ENCODE measurements around the gene COL15A1. TPM values are rescaled to one million over a fixed set of nuclear protein-coding genes. Genes with fewer than 3 reads are reported as not detected.

The COL15A1 gene
- total RNA-seq, 4 donors from 2014 or later = 8.0 to 15.2 (median 12.8) TPM

DNA sequence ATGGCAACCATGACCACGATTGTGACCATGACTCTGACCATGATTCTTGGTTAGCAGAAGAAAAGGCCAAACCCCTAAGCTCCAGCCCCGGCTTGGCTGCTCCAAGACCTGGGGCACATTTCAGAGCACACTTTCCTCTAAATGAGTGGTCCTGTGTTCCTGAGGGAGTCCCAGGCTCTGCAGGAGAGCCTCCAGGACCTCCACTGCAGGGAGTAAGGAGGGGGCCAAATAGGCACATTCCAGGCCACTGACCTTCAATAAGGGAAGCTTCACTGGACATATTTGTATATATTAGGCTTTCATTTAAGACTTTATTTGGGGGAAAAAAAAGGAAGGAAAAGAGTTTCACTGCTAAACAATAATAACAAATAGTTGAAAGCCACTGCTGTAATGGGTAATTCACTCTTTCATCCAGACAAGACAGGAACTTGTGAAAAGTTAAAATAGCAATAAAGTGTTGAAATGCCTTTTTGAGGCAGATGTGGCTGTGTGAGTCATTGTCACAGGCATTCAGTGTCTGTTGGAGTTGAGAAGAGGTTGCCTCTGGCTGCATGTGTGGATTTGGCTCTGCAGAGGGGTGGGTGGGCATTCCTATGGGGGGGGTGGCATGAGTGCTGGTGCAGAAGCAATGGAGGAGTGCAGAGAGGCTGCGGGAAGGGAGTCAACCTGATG lies 97.3 kb downstream of the COL15A1 start:
- intact Hi-C loops (cut with DNase I) = no loop called here
- no peak for DNase-seq
- no peaks in the 10 kb centered on the region for H3K36me3 ChIP-seq
- H3K27ac ChIP-seq = no peak overlapping the region
- no peaks in the 10 kb centered on the region for H3K9me3 ChIP-seq
- TF ChIP-seq POLR2A (IDR thresholded peaks at IDR 0.05) (no peak), CTCF (IDR thresholded peaks at IDR 0.05) (no peak)
- H3K27me3 ChIP-seq = no peaks in the 10 kb centered on the region
- no peaks in the 10 kb centered on the region for H3K4me1 ChIP-seq
- H3K4me3 ChIP-seq (replicated peaks in 1 of 3) = no peak overlapping the region
- 91 to 95% methylated on average over 3 of the region's 3 CpGs for WGBS, 2 donors

DNA sequence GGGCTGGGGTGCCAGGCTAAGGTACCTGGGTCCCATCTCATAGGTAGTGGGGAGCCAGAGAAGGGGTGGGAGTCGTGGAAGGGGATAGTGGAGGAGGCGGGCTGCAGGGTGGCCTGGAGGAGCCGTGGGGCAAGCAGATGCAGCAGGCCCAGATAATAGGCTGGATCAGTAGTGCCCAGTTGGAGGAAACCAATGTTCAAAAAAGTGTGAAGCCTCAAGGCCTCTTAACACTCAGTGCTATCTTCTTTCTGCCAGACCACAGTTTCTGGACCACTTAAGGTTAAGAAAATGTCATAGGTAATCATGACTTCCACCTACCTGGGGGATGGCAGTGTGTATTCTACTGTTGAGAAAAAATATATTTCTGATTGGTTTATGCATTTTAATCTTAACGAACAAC lies 97.9 kb downstream of the COL15A1 start:
- no peak overlapping the region for H3K4me3 ChIP-seq (replicated peaks in 1 of 3)
- no peaks in the 10 kb centered on the region for H3K36me3 ChIP-seq
- H3K4me1 ChIP-seq = peaks cover 0 to 2% of the 10 kb centered on the region in 2 donors
- TF ChIP-seq CTCF (IDR thresholded peaks at IDR 0.05) = no peak
- TF ChIP-seq POLR2A (IDR thresholded peaks at IDR 0.05) = no peak
- WGBS, 2 donors = 93 to 94% methylated on average over 4 of the region's 4 CpGs
- DNase-seq = no peak
- H3K27ac ChIP-seq = no peak overlapping the region
- H3K27me3 ChIP-seq = no peaks in the 10 kb centered on the region
- intact Hi-C loops (cut with DNase I) = no loop called here
- no peaks in the 10 kb centered on the region for H3K9me3 ChIP-seq

DNA sequence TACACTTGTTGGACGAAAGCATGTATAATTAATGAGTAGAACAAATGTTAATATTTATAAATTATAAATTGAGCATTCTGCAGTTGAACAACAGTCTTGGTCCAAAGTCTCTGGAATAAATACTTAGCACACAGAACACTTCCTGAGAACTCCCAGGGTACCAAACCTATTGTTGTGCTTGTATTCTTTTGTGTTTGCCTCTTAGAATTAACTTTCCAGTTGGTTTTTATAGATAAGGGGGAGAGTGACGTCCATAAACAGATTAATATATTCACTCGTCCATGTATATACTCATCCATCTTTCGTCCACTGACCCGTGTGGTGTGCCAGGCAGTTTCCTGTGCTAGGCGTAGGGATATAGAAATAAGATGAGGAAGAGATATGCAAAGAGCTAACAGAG lies 98.9 kb downstream of the COL15A1 start:
- Histone ChIP-seq H3K27me3 (no peaks in the 10 kb centered on the region), H3K4me1 (peaks cover 0 to 5% of the 10 kb centered on the region in 2 donors), H3K36me3 (no peaks in the 10 kb centered on the region), H3K27ac (no peak overlapping the region), H3K4me3 (replicated peaks in 1 of 3) (no peak overlapping the region), H3K9me3 (no peaks in the 10 kb centered on the region)
- 82 to 89% methylated on average over 6 of the region's 6 CpGs for WGBS, 2 donors
- DNase-seq = no peak
- TF ChIP-seq POLR2A (IDR thresholded peaks at IDR 0.05) (no peak), CTCF (IDR thresholded peaks at IDR 0.05) (no peak)
- intact Hi-C loops (cut with DNase I) = no loop called here

DNA sequence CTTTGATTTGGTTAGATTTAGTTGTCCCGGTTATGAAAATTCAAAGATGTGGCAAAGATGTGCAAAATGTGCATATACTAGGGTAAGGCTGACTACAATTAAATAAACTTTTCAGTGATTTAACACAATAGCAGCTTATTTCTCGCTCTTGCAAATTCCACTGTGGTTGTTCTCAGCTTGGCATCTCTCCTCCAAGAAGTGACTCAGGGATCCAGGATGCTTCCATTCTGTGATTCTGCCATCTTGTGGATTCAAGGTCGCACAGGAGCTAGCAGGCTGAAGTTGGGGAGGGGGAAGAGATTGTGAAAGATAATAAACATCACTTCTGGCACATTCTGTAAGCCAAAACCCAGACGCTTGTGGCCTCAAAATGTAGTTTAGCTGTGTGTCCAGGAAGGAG lies 101.1 kb downstream of the COL15A1 start:
- Histone ChIP-seq H3K27me3 (no peaks in the 10 kb centered on the region), H3K27ac (no peak overlapping the region), H3K9me3 (no peaks in the 10 kb centered on the region), H3K4me1 (peaks cover 0 to 5% of the 10 kb centered on the region in 2 donors), H3K4me3 (replicated peaks in 1 of 3) (no peak overlapping the region), H3K36me3 (no peaks in the 10 kb centered on the region)
- no peak for TF ChIP-seq CTCF (IDR thresholded peaks at IDR 0.05)
- no peak for TF ChIP-seq POLR2A (IDR thresholded peaks at IDR 0.05)
- 83 to 84% methylated on average over 4 of the region's 4 CpGs for WGBS, 2 donors
- no peak for DNase-seq
- intact Hi-C loops (cut with DNase I) = no loop called here

- no peaks in the 10 kb centered on the region for H3K36me3 ChIP-seq
- no peaks in the 10 kb centered on the region for H3K9me3 ChIP-seq
- no peak for DNase-seq
- TF ChIP-seq CTCF (IDR thresholded peaks at IDR 0.05) (no peak), POLR2A (IDR thresholded peaks at IDR 0.05) (no peak)
- 77% methylated on average over 3 of the region's 3 CpGs for WGBS, 2 donors
- H3K27me3 ChIP-seq = no peaks in the 10 kb centered on the region
- intact Hi-C loops (cut with DNase I) = no loop called here
- H3K27ac ChIP-seq = no peak overlapping the region
- H3K4me3 ChIP-seq (replicated peaks in 1 of 3) = no peak overlapping the region
- H3K4me1 ChIP-seq = peaks cover 0 to 5% of the 10 kb centered on the region in 2 donors
Observed at GRCh38 chr9:99046068-99046467, 102.4 kb downstream of the COL15A1 start.
